Effector CD8-positive, alpha-beta T cell (primary cell): ENCODE measurements around the gene WDFY1.

Experiments
- DNase-seq: peaks from one replicate; lab custom pipeline; 2025; lab: John Stamatoyannopoulos, UW

Gene WDFY1

DNA sequence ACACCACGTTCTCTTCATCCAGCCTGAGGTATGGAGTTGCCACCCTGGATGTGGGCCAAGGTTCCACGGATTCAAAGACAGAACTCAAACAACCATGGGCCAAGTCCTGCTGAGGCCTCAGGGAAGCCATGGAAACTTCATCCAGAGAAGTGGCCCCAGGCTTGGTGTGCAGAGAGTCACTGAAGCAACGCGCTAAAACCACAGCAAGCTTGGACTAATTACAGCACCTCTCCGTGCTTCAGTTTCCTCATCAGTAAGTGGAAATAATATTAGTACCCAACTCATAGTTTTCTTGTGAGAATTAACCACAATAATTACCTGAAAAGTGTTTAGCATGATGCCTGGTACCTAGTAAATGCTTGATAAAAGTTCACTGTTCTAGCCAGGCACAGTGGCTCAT, 88.6 kb downstream of the WDFY1 start:
- DNase-seq: no peak

DNA sequence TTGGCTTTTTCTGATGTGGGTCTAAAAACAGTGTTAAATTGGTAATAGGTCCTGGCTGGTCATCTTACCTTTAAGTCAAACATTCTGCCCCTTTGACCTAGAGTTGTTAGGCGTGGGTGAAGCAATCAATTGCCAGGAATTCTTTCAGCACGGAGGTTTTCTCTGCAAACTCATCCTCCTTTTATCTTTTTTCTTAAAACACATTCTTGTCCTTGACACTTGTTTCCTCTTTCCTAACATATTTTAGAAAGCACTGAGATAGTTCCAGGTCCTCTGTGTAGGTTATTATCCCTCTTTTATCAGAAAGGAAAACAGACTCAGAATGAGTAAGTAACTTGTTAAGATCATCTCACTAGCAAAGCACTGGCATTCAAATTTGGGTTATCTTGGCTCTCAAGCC, 89.1 kb downstream of the WDFY1 start:
- DNase-seq: no peak

DNA sequence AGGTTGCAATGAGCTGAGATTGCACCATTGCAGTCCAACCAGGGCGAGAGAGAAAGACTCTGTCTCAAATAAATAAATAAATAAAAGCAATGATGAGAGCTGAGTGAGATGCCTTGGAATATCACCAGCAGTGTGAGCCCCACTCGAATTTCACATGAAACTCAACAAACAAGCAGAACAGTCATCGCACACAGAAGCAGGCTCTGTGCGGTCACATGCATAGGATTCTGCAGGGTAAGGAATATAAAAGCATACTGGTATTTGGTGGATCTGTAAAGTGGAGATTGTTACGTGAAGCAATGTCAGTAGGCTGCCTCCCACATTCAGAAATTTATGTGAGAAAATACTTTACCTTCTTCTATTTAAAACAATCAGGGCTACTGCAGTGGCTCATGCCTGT, 89.7 kb downstream of the WDFY1 start:
- DNase-seq: no peak

DNA sequence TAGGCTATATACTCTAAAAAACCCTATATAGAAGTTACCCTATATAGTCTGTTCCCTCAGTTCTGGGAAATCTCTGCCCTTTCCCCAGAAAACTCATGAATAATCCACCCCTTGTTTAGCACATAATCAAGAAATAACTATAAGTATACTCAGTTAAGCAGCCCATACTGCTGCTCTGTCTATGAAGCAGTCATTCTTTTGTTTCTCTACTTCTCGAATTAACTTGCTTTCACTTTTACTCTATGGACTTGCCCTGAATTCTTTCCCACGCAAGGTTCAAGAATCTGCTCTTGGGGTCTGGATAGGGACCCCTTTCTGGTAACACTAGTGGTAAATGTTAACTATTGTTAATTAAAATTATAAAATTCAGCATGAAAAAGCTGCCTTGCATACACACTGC, 90.4 kb downstream of the WDFY1 start:
- no peak for DNase-seq

DNA sequence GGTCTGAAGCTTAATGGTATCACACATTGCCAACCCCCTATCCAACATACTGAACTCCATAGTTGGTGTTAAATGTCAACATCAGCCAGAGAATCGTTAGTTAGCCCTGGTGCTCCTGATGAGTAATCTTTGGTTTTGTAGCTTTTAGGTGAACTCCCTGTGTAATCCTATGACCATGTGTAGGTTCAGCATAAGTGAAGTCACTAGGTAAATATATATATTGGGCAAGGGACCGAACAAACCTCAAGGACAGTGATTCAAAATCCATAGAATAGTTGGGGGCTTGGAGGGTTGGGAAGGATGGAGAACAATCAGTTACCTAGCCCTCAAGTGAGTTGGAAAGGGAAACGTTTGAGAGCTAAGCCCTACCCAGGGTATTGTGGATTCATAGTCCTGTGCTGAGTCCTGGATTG, 91.7 kb downstream of the WDFY1 start:
- no peak for DNase-seq

DNA sequence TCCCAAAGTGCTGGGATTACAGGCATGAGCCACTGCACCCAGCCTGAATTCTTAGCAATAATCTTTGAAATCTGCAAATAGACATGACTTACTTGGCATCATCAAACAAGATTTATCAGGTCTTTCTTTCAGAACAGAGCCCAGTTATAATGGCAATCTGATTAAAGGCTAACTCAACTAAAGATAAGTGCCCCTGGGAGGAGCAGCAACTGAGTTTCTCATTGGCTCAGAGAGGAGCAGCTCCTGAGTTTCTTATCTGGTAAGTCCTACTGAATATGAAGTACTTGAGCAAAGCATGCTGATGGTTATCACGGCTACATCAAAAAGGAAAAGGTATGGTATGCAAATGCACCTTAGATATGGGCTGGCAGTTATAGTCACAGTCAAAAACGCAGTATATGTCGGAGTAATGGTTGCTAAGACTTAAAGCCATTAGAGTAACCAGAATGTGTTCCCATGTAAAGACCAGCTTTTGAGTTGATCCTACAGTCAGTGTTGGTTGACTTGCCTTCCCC, 92.8 kb downstream of the WDFY1 start:
- no peak for DNase-seq

DNA sequence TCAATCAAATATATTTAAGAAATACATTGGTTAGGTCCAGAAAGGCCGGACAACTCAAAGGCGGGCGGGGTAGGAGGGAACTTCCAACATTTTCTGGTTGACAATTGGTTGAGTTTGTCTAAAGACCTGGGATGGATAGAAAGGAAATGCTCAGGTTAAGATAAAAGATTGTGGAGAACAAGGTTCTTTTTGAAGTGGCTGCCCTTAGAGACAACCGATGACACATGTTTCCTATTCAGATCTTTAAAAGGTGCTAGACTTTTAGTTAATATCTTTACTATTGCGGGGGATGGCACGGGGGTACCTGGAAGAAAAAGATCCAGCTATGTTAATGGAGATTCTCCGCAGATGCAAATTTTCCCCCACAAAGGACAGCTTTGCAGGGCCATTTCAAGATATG, 97.7 kb downstream of the WDFY1 start:
- DNase-seq: no peak

DNA sequence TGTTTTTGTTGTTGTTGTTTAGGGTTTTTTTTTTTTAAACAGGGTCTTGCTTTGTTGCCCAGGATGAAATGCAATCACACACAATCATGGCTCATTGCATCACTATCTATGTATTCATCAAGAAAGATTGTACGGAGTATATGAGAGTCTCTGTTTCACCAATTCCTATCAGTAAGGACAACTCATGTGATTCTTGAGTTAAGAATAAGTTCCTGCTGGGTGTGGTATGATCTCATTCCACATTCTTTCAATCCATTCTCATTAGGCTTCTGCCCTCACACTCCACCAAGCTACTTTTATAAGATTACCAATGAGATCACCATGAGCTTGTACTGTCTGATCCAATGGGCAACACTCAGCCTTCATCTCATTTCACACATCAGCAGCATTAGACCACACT, 98.6 kb downstream of the WDFY1 start:
- DNase-seq: no peak

DNA sequence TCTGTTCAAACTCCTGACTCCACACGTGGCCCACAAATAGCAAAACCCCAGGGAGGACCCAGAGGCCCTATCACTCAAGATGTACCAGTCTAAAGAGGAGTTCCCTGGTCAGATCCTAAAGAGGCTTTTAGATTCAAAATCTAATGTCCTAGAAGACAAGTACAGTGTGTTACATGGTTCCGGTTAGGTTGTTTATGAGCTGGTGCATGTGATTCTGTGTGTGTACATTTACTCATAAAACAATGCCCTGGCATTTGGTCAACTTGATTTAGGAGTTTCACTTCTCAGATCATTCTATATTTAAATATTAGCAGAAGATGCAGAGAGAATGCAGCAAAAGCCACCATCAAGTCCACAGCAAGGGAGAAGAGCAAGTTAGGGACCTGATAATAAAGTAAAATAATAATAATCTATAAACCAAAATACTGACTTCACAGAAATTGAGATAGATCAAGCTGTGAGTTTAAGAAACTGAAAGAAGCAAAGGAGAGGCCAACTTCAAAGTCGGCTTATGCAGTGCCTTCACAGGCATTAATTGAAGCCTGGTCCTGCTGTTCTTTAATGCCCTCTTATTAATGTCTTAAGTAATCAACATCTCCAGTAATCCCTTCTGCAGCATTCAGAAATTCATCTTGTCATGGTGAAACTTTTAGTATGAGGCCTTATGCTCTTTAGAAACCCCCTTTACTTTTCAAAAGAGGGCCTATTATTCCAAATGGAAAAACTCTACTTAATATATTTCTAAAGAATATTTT, 103.5 kb downstream of the WDFY1 start:
- no peak for DNase-seq

DNA sequence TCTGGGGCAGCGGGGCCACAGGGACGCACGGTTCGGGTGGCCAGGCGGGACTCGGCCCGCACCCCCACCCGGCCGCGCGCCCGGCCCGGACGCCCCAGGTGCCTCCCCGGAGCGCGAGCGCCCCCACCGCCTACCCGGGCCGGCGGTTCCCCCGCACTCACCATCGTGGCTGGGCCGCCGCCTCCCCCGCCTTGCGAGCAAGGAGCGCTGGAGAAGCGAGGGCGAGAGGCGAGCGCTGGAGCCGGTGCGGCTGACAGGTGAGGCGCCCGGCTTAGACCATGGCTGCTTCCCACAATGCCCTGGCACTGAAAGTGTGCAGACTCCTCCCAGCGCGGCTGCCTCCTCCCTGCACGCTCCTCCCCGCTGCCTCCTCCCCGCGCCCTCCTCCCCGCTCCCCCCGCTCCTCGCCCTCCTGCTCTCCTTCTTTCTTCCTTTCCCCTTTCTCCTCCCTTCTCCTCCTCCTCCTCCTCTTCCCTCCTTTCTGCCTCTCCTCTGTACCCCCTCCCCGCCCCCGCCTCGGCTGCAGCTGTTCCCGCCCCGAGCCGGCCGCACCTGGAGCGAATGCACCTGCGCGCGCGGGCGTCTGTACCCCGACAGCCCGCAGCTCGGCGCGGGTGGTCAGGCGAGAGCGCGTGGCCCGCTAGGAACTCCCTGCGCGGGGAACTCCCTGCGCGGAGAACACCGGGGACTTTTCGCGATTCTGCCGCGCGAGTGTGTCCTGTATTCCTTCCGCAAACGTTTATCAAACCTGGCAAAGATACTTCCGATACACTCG, 107.7 kb downstream of the WDFY1 start, which contains the start of gene AP1S3:
AP1S3 (minus strand) TSS at position 296 of the 775 bp plus-strand sequence; CDS start at position 164, 132 bp downstream.
- DNase-seq: peak; percentile 39

DNA sequence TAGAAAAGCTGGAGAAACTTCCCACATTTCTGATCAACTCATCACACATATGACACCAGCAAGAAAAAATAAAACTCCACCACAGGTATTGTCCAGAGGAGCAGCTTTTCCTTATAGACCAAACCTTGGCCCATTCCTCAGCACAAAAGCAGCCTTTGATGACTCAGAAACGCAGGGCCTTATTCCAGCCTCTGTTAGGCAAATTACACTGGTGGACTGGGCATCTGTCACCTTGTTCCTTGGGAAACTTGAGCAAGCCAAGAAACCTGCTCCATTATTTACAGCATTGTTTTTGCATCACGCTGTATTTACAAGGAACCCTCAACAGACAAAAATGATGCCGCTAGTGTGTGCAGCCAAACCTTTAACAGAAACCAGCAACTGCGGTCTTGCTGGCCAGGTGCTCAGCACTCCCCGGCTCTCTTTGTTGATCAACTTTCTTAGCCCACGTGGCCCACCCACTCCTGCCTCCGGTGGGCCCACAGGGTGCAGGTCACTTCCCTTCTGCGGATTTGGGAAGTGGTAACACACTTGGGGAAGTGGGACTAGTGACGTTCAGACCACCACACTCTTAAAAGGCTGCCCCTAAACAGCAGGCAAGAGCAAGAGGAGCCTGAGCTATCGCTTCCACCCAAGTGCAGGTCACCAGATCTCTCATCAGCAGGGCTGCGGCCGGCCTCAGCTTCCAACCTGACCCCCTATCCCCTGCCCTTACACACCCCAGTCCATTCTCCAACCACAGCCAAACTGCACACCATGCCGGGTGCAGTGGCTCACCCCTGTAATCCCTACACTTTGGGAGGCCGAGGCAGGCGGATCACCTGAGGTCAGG, 109.2 kb downstream of the WDFY1 start:
- DNase-seq: no peak

DNA sequence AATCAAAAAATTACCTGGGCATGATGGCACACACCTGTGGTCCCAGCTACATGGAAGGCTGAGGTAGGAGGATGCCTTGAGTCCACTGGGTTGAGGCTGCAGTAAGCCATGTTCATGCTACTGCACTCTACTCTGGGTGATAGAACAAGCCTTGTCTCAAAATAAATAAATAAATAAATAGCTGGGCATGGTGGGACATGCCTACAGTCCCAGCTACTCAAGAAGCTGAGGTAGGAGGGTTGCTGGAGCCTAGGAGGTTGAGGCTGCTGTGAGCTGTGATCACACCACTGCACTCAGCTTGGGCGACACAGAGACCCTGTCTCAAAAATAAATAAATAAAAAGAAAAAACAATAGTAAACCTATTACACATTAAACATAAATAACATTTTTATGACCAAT, 110.7 kb downstream of the WDFY1 start:
- DNase-seq: no peak

DNA sequence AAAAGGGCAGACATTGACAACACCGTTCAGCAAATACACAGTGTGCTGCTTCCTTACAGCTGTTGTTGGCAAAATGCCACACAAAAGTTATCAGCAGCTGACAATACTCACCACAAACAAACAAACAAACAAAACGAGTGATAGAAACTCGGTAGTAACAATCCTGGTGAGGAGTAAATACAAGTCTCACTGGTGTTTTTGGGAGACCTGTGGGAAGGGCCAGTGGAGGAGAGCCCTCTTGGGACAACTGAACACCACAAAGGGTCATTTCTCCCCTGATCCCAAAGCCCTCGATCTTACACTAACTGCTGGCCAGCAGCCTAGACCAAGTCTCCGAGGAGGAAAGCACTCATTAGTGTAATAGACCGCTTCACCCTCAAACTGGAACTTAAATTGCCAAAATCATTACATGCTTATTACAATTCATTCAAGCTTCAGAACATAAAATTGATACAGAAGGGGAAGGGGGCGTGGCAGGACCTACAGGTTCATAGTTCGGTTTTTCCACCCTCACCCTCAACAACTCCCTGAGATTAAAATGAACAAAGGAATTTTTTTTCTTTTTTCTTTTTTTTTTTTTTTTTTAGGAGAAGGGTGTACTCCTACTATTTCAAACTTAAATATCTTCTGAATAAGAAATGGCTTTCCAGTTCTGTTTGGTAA, 112.8 kb downstream of the WDFY1 start:
- DNase-seq: no peak

DNA sequence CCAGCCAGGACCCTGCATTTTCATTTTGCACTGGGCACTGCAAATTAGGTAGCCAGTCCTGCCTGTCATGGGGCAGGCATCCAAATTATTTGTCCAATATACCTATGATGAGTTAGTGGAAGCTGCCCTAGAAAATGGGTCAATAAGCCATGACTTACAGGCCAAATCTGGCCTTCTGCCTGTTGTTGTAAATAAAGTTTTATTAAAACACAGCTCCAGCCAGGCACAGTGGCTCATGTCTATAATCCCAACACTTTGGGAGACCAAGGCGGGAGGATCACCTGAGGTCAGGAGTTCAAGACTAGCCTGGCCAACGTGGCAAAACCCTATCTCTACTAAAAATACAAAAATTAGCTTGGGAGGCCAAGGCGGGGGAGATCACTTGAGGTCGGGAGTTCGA, 116.0 kb downstream of the WDFY1 start:
- no peak for DNase-seq

DNA sequence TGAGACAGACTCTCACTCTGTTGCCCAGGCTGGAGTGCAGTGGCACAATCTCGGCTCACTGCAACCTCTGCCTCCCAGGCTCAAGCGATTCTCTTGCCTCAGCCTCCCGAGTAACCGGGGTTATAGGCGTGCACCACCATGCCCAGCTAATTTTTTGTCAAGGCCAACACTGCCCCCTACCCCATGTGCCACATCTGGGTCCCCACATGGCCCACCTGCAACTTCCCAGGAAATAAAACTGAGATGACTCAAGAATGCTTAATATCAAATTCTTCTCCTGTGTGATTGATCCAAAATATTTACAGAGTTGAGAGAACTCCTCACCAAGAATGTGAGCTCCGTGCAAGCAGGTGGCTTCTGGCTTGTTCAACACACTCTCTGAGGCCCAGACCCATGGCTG, 116.8 kb downstream of the WDFY1 start:
- DNase-seq: no peak

DNA sequence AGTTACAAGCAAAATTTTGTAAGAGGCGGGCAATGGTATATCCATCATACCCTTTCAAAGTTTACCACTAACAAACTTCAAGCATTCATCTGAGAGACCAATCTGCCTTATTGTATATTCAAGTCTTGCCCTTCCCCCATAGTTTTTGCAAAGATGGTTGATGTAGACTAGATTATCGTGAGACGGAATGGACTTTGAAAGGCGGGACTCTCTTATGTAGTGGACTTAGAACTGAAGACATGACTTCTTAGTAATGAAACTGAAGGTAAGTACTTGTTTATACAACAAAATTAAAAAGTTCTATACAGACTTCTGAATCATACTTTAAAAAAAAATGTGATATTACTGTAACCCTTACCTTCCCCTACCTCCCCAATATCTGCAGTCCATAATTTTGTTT, 118.1 kb downstream of the WDFY1 start:
- no peak for DNase-seq
